ENCODE results near the gene IGF2.

GRCh38 chr11:2163428-2163978 lies 24.3 kb upstream of the IGF2 start:
- no peak for TF ChIP-seq EZH2 (IDR thresholded peaks at IDR 0.05; ENCODE audit: insufficient read depth, low read length)
- TF ChIP-seq CTCF (IDR thresholded peaks at IDR 0.05; ENCODE audit: insufficient read depth, low read depth, low read length) = no peak

All from astrocyte (in vitro differentiated cells and primary cell).